ENCODE results near the gene APOL6.

DNA sequence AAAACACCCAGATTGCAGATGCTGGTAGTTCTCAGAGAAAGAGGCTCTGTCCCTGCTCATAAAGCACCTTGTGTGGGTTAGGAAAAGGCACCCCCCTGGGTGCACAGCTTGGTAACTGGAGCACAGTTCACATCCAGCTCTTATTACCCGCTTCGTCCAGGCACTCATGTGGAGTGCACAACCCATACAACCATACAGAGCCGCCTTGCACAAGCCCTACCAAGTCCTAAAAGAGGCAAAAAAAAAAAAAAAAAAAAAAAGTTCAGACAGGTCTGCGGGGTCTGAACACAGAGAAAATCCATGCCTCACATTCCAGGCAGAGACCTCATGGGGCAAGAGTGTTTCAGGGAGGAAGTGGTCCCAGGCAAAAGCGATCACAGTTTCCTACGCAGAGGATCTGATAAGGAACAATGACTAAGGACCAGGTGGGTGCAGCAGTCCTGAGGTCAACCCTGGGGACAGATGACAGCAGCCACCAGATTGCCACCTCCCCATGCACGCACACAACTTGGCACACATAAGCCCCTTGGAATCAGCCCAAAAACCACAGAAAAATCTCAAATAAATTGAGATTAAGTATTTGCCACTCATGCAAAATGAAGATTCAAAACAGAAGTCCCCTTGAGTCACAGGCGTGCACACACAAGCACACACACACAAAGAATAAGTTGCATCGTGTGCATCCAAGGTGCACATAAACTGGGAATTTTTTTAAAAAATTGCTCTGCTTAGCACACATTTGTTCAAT, 43.5 kb upstream of the APOL6 start:
- no peak for TF ChIP-seq CTCF (IDR thresholded peaks at IDR 0.05)
- TF ChIP-seq POLR2AphosphoS5 (IDR thresholded peaks at IDR 0.05): no peak

All from prostate gland (tissue), 2 donors.